ENCODE measurements around the gene RCAN1.

DNA sequence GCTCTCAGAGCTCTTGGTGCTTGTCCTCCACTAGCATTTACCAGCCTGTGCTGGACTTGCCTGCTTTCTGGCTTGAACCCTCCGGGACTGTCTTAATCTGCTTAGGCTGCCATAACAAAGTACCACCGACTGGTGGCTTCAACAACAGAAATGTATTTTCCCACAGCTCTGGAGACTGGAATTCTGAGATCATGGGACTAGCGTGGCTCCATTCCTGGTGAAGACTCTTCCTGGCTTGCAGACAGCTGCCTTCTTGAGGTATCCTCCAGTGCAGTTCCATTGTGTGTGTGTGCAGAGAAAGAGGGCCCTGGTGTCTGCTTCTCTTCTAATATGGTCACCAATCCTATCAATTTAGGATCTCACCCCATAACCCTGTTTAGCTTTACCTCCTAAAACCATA is 22.0 kb upstream of the RCAN1 start:
- TF ChIP-seq, protein P1, sequence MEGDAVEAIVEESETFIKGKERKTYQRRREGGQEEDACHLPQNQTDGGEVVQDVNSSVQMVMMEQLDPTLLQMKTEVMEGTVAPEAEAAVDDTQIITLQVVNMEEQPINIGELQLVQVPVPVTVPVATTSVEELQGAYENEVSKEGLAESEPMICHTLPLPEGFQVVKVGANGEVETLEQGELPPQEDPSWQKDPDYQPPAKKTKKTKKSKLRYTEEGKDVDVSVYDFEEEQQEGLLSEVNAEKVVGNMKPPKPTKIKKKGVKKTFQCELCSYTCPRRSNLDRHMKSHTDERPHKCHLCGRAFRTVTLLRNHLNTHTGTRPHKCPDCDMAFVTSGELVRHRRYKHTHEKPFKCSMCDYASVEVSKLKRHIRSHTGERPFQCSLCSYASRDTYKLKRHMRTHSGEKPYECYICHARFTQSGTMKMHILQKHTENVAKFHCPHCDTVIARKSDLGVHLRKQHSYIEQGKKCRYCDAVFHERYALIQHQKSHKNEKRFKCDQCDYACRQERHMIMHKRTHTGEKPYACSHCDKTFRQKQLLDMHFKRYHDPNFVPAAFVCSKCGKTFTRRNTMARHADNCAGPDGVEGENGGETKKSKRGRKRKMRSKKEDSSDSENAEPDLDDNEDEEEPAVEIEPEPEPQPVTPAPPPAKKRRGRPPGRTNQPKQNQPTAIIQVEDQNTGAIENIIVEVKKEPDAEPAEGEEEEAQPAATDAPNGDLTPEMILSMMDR (IDR thresholded peaks at IDR 0.05), result no peak
- TF ChIP-seq POLR2AphosphoS2 (conservative IDR thresholded peaks at IDR 0.05; ENCODE audit: low read length) (no peak), BHLHE40 (IDR thresholded peaks at IDR 0.05; ENCODE audit: low read depth, low read length) (no peak)
